Breast epithelium (tissue), 3 donors: ENCODE data around the gene THBS1.

Experiments
- CTCF ChIP-seq, 3 donors: fragments of 450-650 bp; IDR thresholded peaks; one replicate each; pipeline ENCODE4 v1.5.1; 2016 to 2017; ENCODE audit warnings: antibody characterized with exemption in 3 of 3, mild to moderate bottlenecking in 3 of 3, moderate library complexity in 3 of 3
- POLR2A ChIP-seq: fragments of 450-650 bp; IDR thresholded peaks from one replicate; pipeline ENCODE4 v1.6.1; 2016; ENCODE audit warnings: antibody characterized with exemption, mild to moderate bottlenecking, moderate library complexity
- POLR2AphosphoS5 ChIP-seq, 3 donors: sonication (generic); formaldehyde crosslinking; IDR thresholded peaks; one replicate each; pipeline ENCODE4 v1.6.1; 2017; ENCODE audit warnings: antibody characterized with exemption in 3 of 3

DNA sequence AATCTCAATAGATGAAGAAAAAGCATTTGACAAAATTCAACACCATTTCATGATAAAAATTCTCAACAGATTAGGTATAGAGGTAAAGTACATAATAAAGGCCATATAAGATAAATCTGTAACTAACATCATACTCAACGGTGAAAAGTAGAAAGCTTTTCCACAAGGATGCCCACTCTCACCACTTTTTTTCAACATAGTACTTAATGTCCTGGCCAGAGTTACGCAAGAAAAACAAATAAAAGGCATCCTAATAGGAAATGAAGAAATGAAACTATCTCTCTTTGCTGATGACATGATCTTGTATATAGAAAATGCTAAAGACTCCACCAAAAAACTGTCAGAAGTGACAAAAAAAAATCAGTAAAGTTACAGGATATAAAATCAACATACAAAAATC lies 33.0 kb downstream of the THBS1 start:
- TF ChIP-seq CTCF (IDR thresholded peaks at IDR 0.05) (no peak), POLR2A (no peak), POLR2AphosphoS5 (IDR thresholded peaks at IDR 0.05) (no peak)
